Upper lobe of left lung (tissue), 4 donors: ENCODE results near the gene ATP1B2.

ENCODE experiments used
- CTCF ChIP-seq, 6 experiments: fragments of 450-650 bp in 4 of 6; fragments of 200-600 bp in 2 of 6; sonication (generic) in 2 of 6; IDR thresholded peaks; one replicate each; pipeline ENCODE4 v1.5.1; 2016 to 2019; ENCODE audit warnings: antibody characterized with exemption in 6 of 6
- POLR2A ChIP-seq, 4 donors: fragments of 450-650 bp; IDR thresholded peaks; one replicate each; pipeline ENCODE4 v1.5.1; 2016 to 2017; ENCODE audit warnings: antibody characterized with exemption in 4 of 4, mild to moderate bottlenecking in 2 of 4

- TF ChIP-seq CTCF (IDR thresholded peaks at IDR 0.05) (no peak), POLR2A (IDR thresholded peaks at IDR 0.05) (no peak)
Measured at GRCh38 chr17:7688808-7689316, 38.1 kb downstream of the ATP1B2 start.
